NCI-H1694 (cell line): ENCODE data around the gene RIMS3.

Source experiments
- DNase-seq: peaks from one replicate; lab custom pipeline; 2025; lab: John Stamatoyannopoulos, UW

Gene RIMS3

DNA sequence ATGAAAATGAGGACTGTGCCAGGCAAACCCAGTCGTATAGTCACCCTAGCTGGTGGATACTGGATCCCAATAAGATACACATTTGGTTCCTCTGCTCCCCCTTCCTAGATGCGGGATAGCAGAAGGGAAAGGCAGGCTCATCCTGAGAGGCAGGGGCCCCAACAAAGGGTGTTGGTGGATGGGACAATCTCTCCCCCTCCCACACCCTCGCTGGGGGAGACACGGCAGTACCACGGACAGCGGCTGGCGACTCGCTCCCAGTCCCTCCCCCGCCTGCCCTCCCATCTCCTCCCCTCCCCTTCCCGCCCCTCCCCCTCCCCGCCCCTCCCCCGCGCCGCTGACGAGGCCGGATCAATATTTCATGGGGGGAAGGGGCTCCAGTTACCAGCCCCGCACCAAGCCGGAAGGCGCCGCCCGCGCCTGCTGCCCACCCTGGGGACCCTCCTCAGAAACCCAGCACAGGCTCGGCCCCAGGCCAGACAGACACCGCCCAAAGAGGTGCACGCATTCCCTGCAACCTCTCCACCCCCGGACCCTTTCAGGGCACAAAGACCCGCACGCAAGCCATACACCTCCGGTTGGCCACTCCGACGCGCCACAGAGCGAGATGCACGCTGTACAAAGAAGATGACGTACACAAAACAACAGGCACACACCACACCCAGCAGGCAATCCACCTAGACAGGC lies 11.5 kb downstream of the RIMS3 start:
- DNase-seq = no peak

DNA sequence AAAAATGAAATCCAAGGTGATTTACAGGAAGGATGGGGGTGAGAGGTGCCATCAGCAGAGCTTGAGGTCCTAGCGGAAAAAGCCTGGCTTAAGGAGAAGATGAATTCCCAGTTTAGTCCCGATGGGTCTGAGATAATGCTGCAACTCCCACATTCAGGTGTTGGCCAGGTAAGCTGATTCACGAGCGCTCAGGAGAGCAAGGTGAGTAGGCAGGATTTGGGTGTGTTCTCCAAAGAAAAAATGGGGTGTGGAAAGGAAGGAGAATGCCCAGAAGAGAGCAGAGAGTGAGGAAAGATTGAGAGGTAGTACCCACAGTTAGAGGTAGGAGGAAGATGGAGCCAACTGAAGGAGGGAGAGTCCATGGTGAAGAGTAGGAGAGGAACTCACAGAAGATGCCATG lies 12.5 kb downstream of the RIMS3 start:
- no peak for DNase-seq

DNA sequence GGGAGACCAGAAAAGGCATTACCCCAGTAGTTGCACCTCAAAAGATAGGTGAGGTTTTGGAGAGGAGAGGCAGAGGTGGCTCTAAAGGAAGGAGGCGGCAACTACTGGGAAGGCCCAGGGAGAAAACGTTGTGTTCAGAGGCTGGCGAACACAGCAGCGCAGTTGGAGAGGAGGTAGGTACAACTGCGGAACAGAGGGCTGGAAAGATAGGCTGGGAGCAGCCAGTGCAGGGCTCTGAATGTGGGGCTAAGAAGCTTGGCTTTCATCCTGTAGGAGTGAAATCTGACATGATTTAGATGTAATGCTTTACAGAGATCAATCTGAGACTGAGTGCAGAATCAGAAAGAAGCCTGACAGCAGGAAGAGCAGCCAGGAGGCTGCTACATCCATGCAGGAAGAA lies 13.0 kb downstream of the RIMS3 start:
- DNase-seq = no peak

DNA sequence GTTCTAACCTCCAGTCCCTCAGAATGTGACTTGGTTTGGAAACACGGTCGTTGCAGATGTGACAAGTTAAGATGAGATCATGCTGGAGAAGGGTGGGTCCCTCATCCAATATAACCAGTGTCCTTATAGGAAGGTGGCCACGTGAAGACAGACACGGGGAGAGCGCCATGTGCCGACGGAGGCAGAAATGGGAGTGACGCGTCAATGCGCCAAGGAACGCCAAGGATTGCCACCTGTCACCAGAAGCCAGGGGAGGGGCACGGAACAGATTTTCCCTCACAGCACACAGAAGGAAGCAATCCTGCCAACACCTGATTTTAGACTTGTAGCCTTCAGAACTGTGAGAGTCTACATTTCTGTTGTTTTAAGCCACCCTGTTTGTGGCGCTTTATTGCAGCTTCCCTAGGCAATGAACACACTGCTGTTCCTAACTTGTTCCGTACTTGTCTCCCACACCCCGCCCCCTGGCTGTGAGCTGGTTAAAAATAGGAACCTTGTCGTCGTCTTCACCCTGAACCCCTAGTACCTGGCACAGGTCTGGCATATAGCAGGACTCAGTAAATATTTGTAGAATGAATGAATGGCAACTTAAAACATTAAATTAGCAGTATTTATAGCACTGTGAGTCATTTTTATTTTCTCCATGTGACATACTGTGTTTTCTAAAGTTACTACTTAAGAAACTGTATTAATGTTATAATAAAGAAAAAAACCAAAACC lies 14.2 kb downstream of the RIMS3 start:
- no peak for DNase-seq

DNA sequence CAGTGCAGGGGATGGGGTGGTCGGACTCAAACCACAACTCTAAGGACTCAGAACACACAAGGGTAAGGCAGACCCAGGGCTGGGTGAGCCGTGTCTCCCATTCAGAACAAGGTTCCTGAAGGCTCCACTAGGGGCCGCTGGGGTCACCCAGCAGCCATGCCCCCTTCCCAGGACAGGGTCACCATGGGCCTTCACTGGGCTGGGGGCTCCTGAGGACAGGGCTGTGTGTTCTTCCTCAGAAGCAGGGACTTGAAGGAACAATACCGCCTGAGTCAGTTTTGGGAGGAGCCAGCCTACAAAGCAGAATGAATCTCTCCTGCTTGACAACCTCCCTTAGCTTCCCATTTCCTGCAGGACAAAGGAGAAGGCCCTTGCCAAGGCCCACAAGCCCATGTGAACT lies 15.4 kb downstream of the RIMS3 start:
- no peak for DNase-seq

DNA sequence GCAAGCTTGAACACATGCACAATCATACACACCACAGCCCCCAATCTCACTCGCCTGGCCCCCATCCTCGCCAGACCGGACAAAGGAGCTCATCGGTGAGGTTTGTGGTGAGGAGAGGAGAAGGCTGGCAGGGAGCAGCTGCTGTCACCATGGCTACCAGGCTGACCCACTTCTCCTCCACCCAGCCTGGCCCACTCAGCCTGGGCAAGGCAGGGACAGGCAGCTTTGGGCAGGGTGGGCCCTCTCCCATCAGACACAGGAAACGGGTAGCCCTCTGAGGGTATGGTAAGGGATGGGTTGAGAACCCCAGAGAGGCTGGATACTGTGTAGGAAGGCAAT lies 15.9 kb downstream of the RIMS3 start:
- DNase-seq = no peak

DNA sequence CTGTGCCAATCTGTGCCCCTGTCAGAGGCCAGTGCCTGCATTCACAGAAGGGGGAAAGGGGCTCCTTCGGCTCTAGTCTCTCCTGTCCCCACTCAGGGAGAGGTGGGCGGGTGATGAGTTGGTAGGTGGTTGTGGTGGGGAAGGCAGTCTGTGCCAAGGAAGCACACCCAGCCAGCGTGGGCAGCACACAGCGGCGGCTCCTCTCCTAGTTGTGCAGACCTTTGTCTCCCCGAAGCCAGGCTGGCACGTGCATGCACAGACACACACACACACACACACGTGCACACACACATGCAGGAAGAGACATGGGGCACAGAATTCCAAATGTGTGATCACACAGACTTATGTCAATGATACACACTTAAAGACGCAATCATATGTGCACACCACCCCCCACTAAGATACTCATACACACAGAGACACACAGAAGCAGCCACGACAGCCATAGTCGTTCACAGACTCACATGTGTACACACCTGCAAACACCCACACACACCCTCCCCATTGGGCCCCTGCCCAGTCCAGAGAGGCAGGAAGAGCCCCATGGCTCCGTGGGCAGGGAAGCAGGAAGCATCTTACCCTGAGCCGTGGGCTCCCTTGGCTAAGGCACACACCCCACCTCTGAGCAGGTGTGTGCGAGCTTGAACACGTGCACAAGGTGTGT lies 16.4 kb downstream of the RIMS3 start:
- no peak for DNase-seq

DNA sequence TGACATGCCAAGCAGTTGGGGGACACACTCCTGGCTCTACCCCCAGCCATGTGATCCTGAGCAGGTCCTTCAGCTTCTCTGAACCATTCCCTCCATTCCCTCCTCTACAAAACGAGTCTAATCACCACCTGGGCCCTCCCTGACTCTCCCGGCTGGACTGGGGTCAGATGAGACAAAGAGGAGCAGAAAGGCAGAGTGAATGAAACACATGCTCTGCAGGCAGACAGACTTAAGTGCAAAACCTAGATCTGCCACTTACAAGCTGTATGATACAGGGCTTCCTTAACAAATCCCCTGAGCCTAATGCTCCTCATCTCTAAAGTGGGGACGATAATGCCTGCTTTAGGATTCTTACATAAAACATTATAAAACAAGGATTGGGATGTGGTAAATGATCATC lies 17.3 kb downstream of the RIMS3 start:
- DNase-seq = no peak

GRCh38 chr1:40646315-40646714 lies 19.2 kb downstream of the RIMS3 start:
- DNase-seq = no peak

GRCh38 chr1:40645118-40645680 lies 20.3 kb downstream of the RIMS3 start:
- DNase-seq = no peak

- DNase-seq = no peak
Observed at GRCh38 chr1:40641601-40642242, 23.8 kb downstream of the RIMS3 start.

GRCh38 chr1:40640314-40641076 lies 25.0 kb downstream of the RIMS3 start:
- no peak for DNase-seq

DNA sequence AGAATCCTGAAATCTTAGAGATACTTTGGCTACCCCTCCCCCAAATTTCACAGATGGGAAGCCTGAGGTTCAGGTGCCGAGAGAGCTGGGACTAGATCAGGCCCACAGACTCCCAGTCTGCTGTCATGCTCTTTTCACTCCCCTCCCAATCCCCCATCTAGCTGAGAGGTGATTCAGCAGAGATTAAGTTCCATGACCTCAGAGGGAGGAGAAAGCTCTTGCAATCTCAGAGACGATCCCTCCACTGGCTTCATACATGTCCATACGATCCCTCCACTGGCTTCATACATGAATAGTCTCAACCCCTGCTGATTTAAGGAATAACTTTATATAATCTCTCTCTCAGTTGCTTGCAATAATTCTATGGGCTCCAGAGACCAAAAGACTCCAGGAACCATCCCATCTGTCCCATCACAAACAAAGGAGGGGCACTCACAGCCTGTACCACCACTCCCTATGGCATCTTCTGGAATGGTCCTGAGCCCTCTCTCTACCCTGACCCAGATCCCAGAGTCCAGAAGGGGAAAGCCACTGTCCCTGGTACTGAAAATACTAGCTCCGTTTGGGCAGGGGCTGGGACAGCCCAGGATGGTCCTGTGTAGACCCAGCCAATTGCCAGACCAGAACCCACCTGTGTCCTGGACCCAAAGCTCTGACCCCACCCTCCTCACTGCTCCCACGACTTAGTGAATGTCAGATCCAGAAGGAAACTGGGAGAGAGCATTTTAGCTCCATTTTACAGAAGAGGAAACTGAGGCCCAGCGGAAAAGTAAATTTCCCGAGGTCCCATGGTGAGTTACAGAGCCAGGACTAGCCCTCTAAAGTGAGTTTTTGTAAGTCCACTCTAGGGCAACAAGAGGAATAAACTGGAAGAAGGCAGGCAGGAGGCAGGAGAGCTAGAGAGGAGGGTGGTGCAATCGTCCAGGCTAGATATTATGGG lies 27.1 kb downstream of the RIMS3 start:
- DNase-seq = no peak

DNA sequence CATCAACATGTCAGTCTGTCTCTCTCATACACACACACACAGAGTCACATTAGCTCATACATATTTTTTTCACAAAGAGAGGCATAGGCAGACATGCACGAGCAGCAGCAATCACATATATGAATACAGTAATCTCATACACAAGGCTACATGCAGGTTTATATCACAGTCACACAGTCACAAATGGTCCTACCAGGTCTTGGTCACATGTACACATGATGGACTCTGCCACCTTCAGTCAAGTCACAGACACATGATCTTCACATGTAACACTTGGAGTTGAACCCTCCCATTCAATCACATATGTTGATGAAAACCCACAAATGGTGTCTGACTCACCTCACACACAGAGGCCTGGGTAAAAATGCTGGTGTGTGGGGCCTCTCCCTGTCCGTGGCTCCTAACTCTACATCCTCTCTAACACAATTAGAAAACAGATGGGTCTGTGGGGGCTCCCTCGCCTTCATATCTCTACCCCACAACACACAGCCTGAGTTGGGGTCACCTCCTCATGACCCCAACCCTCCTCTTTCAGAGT lies 27.9 kb downstream of the RIMS3 start:
- DNase-seq = no peak

- DNase-seq = no peak
Observed at GRCh38 chr1:40636777-40637176, 28.7 kb downstream of the RIMS3 start.

- DNase-seq = no peak
Observed at GRCh38 chr1:40635763-40636500, 29.6 kb downstream of the RIMS3 start.

GRCh38 chr1:40634901-40635655 lies 30.4 kb downstream of the RIMS3 start:
- no peak for DNase-seq

- no peak for DNase-seq
Observed at GRCh38 chr1:40633931-40634376, 31.5 kb downstream of the RIMS3 start.

DNA sequence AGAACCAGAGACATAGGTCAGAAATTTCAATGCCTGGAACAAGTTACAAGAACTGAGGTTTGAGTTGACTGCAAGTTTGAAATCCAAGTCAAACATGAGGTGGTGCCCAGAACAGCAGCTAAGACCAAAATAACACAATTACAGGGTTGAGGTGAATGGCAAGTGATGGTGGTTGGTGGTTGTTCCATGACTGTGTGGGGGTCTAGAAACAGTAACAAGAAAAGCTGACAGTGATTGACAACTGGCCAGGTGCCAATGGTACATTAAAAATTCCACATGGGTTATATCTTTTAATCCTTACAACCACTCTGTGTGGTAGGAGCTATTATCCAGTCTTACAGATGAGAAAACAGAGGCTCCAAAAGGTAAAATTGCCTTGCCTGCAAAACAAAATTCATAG lies 32.0 kb downstream of the RIMS3 start:
- no peak for DNase-seq
